IMR-90 (cell line): Measurements from ENCODE around the gene CAPN10. TPM values are rescaled to one million over a fixed set of nuclear protein-coding genes. Genes with fewer than 3 reads are reported as not detected.

Source experiments
- ATAC-seq: fragments of 200-7000 bp; cut with Tn5 transposase; 2 replicates; pipeline ENCODE4 v1.9.1; 2020; ENCODE audit warnings: low read depth, mild to moderate bottlenecking, moderate library complexity
- BruUV-seq: library from RNA; stranded (reverse); fragments of 400-500 nt; replicated peaks from 2 replicates; lab custom pipeline; 2021; lab: Mats Ljungman, UMichigan
- CTCF ChIA-PET: fragments of 300-600 bp; formaldehyde crosslinking; extraction: SDS; loops from one replicate; lab custom pipeline; 2021; ENCODE audit warnings: antibody characterized with exemption; lab: Yijun Ruan, JAX
- POLR2A ChIA-PET: fragments of 300-600 bp; sonication (Branson Sonifier 250); formaldehyde crosslinking; loops from one replicate; lab custom pipeline; 2022; ENCODE audit warnings: antibody characterized with exemption; ENCODE audit not compliant: unreplicated experiment; lab: Charles Lee
- DNase-seq: peaks from one replicate; pipeline ENCODE4 v3.0.0; 2013
- H2AFZ ChIP-seq: replicated peaks from 2 replicates; pipeline ENCODE3; 2013; ENCODE audit warnings: low read length, mild to moderate bottlenecking; ENCODE audit not compliant: poor library complexity
- H2AK5ac ChIP-seq: 2 replicates; pipeline ENCODE4 v1.6.1; 2013; ENCODE audit warnings: low read depth, low read length, inconsistent platforms
- H2AK9ac ChIP-seq: replicated peaks from 2 replicates; pipeline ENCODE3; 2013; ENCODE audit warnings: mild to moderate bottlenecking, low read depth, low read length, moderate library complexity; ENCODE audit not compliant: poor library complexity
- H2BK120ac ChIP-seq: 2 replicates; pipeline ENCODE4 v1.6.1; 2013; ENCODE audit warnings: low read depth, low read length, inconsistent platforms
- H2BK15ac ChIP-seq: 3 replicates; pipeline ENCODE4 v1.6.1; 2013; ENCODE audit warnings: low read depth, low read length, inconsistent platforms
- H2BK20ac ChIP-seq: 2 replicates; pipeline ENCODE4 v1.6.1; 2013; ENCODE audit warnings: low read depth, mild to moderate bottlenecking, inconsistent platforms, low read length, moderate library complexity
- H2BK5ac ChIP-seq: 2 replicates; pipeline ENCODE4 v1.6.1; 2013; ENCODE audit warnings: mild to moderate bottlenecking, low read depth, low read length, inconsistent platforms; ENCODE audit not compliant: poor library complexity, severe bottlenecking
- H3K14ac ChIP-seq: replicated peaks from 2 replicates; pipeline ENCODE4 v1.6.1; 2013; ENCODE audit warnings: low read depth, low read length, inconsistent platforms
- H3K18ac ChIP-seq: 2 replicates; pipeline ENCODE4 v1.6.1; 2013; ENCODE audit warnings: low read depth, low read length, control low read depth
- H3K23ac ChIP-seq: 2 replicates; pipeline ENCODE4 v1.6.1; 2013; ENCODE audit warnings: low read depth, low read length, inconsistent platforms
- H3K27ac ChIP-seq: 2 replicates; pipeline ENCODE4 v1.5.1; 2013; ENCODE audit warnings: mild to moderate bottlenecking, control low read depth, low read length; ENCODE audit not compliant: insufficient read depth
- H3K27me3 ChIP-seq: 2 replicates; pipeline ENCODE4 v1.6.1; 2013; ENCODE audit warnings: low read length; ENCODE audit not compliant: control insufficient read depth, insufficient read depth
- H3K36me3 ChIP-seq: 2 replicates; pipeline ENCODE4 v1.6.1; 2013; ENCODE audit warnings: low read length, mixed read lengths; ENCODE audit not compliant: control insufficient read depth, insufficient read depth
- H3K4ac ChIP-seq: 2 replicates; pipeline ENCODE4 v1.6.1; 2013; ENCODE audit warnings: low read depth, low read length, inconsistent platforms
- H3K4me1 ChIP-seq: 2 replicates; pipeline ENCODE4 v1.6.1; 2013; ENCODE audit warnings: low read length, mixed read lengths; ENCODE audit not compliant: control insufficient read depth, insufficient read depth
- H3K4me2 ChIP-seq: 2 replicates; pipeline ENCODE4 v1.6.1; 2013; ENCODE audit warnings: low read depth, mild to moderate bottlenecking, control low read depth, low read length, moderate library complexity
- H3K4me3 ChIP-seq: 2 replicates; pipeline ENCODE4 v1.5.1; 2013; ENCODE audit warnings: low read depth, mild to moderate bottlenecking, control low read depth, low read length, moderate library complexity; ENCODE audit not compliant: insufficient read depth
- H3K56ac ChIP-seq: 2 replicates; pipeline ENCODE4 v1.6.1; 2013; ENCODE audit warnings: low read length, inconsistent platforms; ENCODE audit not compliant: insufficient read depth; ENCODE audit errors: extremely low read depth
- H3K79me1 ChIP-seq, 2 experiments: 2 replicates each; pipeline ENCODE4 v1.6.1; 2013; ENCODE audit warnings: low read length in 2 of 2, inconsistent platforms in 1 of 2, low read depth in 1 of 2
- H3K9ac ChIP-seq: 2 replicates; pipeline ENCODE4 v1.6.1; 2013; ENCODE audit warnings: low read depth, low read length, control low read depth
- H3K9me1 ChIP-seq: 2 replicates; pipeline ENCODE4 v1.6.1; 2013; ENCODE audit warnings: low read length, inconsistent platforms; ENCODE audit not compliant: insufficient read depth
- H3K9me3 ChIP-seq: 2 replicates; pipeline ENCODE4 v1.6.1; 2013; ENCODE audit warnings: low read length; ENCODE audit not compliant: control insufficient read depth, insufficient read depth
- H4K20me1 ChIP-seq: 2 replicates; pipeline ENCODE4 v1.6.1; 2013; ENCODE audit warnings: low read length, inconsistent platforms; ENCODE audit not compliant: insufficient read depth
- H4K5ac ChIP-seq: 2 replicates; pipeline ENCODE4 v1.6.1; 2013; ENCODE audit warnings: mild to moderate bottlenecking, low read depth, low read length, control low read depth
- H4K8ac ChIP-seq, 2 experiments: 2 replicates each; pipeline ENCODE4 v1.6.1; 2013; ENCODE audit warnings: low read depth in 2 of 2, low read length in 2 of 2, control low read depth in 1 of 2, inconsistent platforms in 1 of 2
- H4K91ac ChIP-seq: 2 replicates; pipeline ENCODE4 v1.6.1; 2013; ENCODE audit warnings: low read depth, low read length, inconsistent platforms; ENCODE audit not compliant: insufficient read depth
- BHLHE40 ChIP-seq: fragments of 150-350 bp; IDR thresholded peaks from 2 replicates; pipeline ENCODE4 v1.6.1; 2016; ENCODE audit warnings: mild to moderate bottlenecking, low read depth, low read length
- CEBPB ChIP-seq: IDR thresholded peaks from 2 replicates; pipeline ENCODE4 v1.6.1; 2012; ENCODE audit warnings: low read depth, low read length, improper control_type of control experiment
- CHD1 ChIP-seq: IDR thresholded peaks from 2 replicates; pipeline ENCODE4 v1.6.1; 2012; ENCODE audit warnings: low read depth, low read length, improper control_type of control experiment
- CTCF ChIP-seq: conservative IDR thresholded peaks from 2 replicates; pipeline ENCODE4 v1.5.1; 2012; ENCODE audit warnings: mild to moderate bottlenecking, low read depth, low read length, improper control_type of control experiment
- FOS ChIP-seq: fragments of 150-350 bp; IDR thresholded peaks from 2 replicates; pipeline ENCODE4 v1.6.1; 2016; ENCODE audit warnings: low read depth, low read length
- MAFK ChIP-seq: IDR thresholded peaks from 2 replicates; pipeline ENCODE4 v1.6.1; 2012; ENCODE audit warnings: low read depth, low read length, improper control_type of control experiment
- MAZ ChIP-seq: IDR thresholded peaks from 2 replicates; pipeline ENCODE4 v1.6.1; 2012; ENCODE audit warnings: low read depth, mild to moderate bottlenecking, low read length, improper control_type of control experiment, moderate library complexity, borderline replicate concordance
- MXI1 ChIP-seq: IDR thresholded peaks from 2 replicates; pipeline ENCODE4 v1.6.1; 2012; ENCODE audit warnings: low read depth, mild to moderate bottlenecking, low read length, moderate library complexity, borderline replicate concordance
- NFE2L2 ChIP-seq: fragments of 150-350 bp; IDR thresholded peaks from 2 replicates; pipeline ENCODE4 v1.6.1; 2016; ENCODE audit warnings: low read depth, mild to moderate bottlenecking, low read length
- POLR2A ChIP-seq: IDR thresholded peaks from 2 replicates; pipeline ENCODE4 v1.6.1; 2012; ENCODE audit warnings: mild to moderate bottlenecking, low read depth, low read length
- RAD21 ChIP-seq: IDR thresholded peaks from 2 replicates; pipeline ENCODE4 v1.6.1; 2012; ENCODE audit warnings: low read length, improper control_type of control experiment
- RCOR1 ChIP-seq: IDR thresholded peaks from 2 replicates; pipeline ENCODE4 v1.6.1; 2012; ENCODE audit warnings: mild to moderate bottlenecking, low read length, improper control_type of control experiment; ENCODE audit not compliant: insufficient replicate concordance
- RFX5 ChIP-seq: IDR thresholded peaks from 2 replicates; pipeline ENCODE4 v1.8.0; 2012; ENCODE audit warnings: low read depth, mild to moderate bottlenecking, low read length, moderate library complexity
- SMC3 ChIP-seq: fragments of 150-350 bp; IDR thresholded peaks from 2 replicates; pipeline ENCODE4 v1.6.1; 2016; ENCODE audit warnings: low read depth, mild to moderate bottlenecking, antibody characterized with exemption, low read length, moderate library complexity
- USF2 ChIP-seq: fragments of 150-350 bp; IDR thresholded peaks from 2 replicates; pipeline ENCODE4 v1.6.1; 2017; ENCODE audit warnings: mild to moderate bottlenecking, antibody characterized with exemption, low read length, low read depth
- WGBS, 2 experiments: methylation state at CpG; one replicate each; pipeline versions ENCODE4 v1.1.5 to v1.1.7; 2013; ENCODE audit warnings: missing lambda C conversion rate in 2 of 2; ENCODE audit not compliant: insufficient read length in 1 of 2; ENCODE audit errors: extremely low coverage in 2 of 2; 5-methylcytosine and 5-hydroxymethylcytosine counted together
- dilution Hi-C: fragments of 300-500 bp; cut with HindIII; formaldehyde crosslinking; loops from one replicate; pipeline ENCODE4 v1.14.3; 2018; ENCODE audit warnings: low sequenced_read_pairs; ENCODE audit not compliant: unreplicated experiment
- in situ Hi-C: fragments of 300-500 bp; cut with MboI; formaldehyde crosslinking; loops from 3 replicates; pipeline ENCODE4 v1.14.3; 2019; ENCODE audit warnings: low sequenced_read_pairs, inconsistent platforms, mixed read lengths
- intact Hi-C: fragments of 100-400 bp; cut with micrococcal nuclease; formaldehyde crosslinking; loops from 2 replicates; pipeline ENCODE4 v1.10.0; 2022
- polyA plus RNA-seq, 3 experiments: library from polyadenylated mRNA; depleted of rRNA; stranded (reverse); fragments of >200 nt; gene quantifications; 2 replicates each; pipeline ENCODE4 v1.2.3, GENCODE V29; 2012; ENCODE audit warnings: low replicate concordance in 1 of 3
- total RNA-seq: library from RNA; depleted of rRNA; stranded (reverse); fragments of >200 nt; gene quantifications from 2 replicates; pipeline ENCODE4 v1.2.3, GENCODE V29; 2012
- TF ChIP-seq, protein P1 (sequence below): fragments of 150-350 bp; IDR thresholded peaks from 2 replicates; pipeline ENCODE4 v1.6.1; 2016; ENCODE audit warnings: low read depth, mild to moderate bottlenecking, low read length, moderate library complexity, borderline replicate concordance

The CAPN10 gene
- total and polyA plus RNA-seq, 2 of the 4 experiments (the other 2 are of a cell fraction) = 6.3 to 20.9 TPM

GRCh38 chr2:240581811-240582210, 4.7 kb upstream of the CAPN10 start:
- H3K4me3 ChIP-seq = no peak overlapping the region
- no peak overlapping the region for H3K56ac ChIP-seq
- no peak overlapping the region for H3K9ac ChIP-seq
- H4K91ac ChIP-seq = no peak overlapping the region
- H2AFZ ChIP-seq = no peak overlapping the region
- ATAC-seq = no peak
- H2BK5ac ChIP-seq = no peak overlapping the region
- H2BK20ac ChIP-seq = no peak overlapping the region
- DNase-seq = no peak
- no peak overlapping the region for H4K8ac ChIP-seq
- no peak overlapping the region for H3K27ac ChIP-seq
- H3K18ac ChIP-seq = no peak overlapping the region
- ChIA-PET CTCF (no interaction called here), POLR2A (no interaction called here)
- peaks cover 2% of the 10 kb centered on the region; the same call in 1 of the 2 replicates for H3K9me3 ChIP-seq
- no peak overlapping the region for H2AK9ac ChIP-seq
- H4K5ac ChIP-seq = no peak overlapping the region
- TF ChIP-seq, protein P1, sequence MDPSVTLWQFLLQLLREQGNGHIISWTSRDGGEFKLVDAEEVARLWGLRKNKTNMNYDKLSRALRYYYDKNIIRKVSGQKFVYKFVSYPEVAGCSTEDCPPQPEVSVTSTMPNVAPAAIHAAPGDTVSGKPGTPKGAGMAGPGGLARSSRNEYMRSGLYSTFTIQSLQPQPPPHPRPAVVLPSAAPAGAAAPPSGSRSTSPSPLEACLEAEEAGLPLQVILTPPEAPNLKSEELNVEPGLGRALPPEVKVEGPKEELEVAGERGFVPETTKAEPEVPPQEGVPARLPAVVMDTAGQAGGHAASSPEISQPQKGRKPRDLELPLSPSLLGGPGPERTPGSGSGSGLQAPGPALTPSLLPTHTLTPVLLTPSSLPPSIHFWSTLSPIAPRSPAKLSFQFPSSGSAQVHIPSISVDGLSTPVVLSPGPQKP = no peak
- TF ChIP-seq CHD1 = no peak
- TF ChIP-seq NFE2L2 = no peak
- TF ChIP-seq MAFK = no peak
- no peak for TF ChIP-seq SMC3
- no peak for TF ChIP-seq MXI1
- no peak for TF ChIP-seq BHLHE40
- no peak for TF ChIP-seq USF2
- no peak for TF ChIP-seq RCOR1
- no peak for TF ChIP-seq MAZ
- TF ChIP-seq FOS = no peak
- no peak for TF ChIP-seq POLR2A
- no peak for TF ChIP-seq RFX5
- no peak for TF ChIP-seq RAD21
- TF ChIP-seq CEBPB = no peak
- no peak for TF ChIP-seq CTCF
- peaks cover 18% of the 10 kb centered on the region for H3K4me1 ChIP-seq
- H2BK120ac ChIP-seq = no peak overlapping the region
- peaks cover 26 to 69% of the 10 kb centered on the region in 2 experiments; a peak in 3 of 4 replicates for H3K79me1 ChIP-seq
- 89% methylated on average over 1 of the region's 5 CpGs; no CpG with 5 or more reads in 1 of the 2 experiments for WGBS, 2 experiments
- peaks cover 24% of the 10 kb centered on the region for H3K9me1 ChIP-seq
- no peak overlapping the region for H3K23ac ChIP-seq
- peaks cover 11% of the 10 kb centered on the region for H3K36me3 ChIP-seq
- H3K4ac ChIP-seq = no peak overlapping the region
- H4K20me1 ChIP-seq = peaks cover 32% of the 10 kb centered on the region
- no peak overlapping the region for H2BK15ac ChIP-seq
- in situ Hi-C loops (no loop called here), intact Hi-C loops (no loop called here), dilution Hi-C loops (no loop called here)
- H3K14ac ChIP-seq = no peak overlapping the region
- no peaks in the 10 kb centered on the region for H3K27me3 ChIP-seq
- H2AK5ac ChIP-seq = no peak overlapping the region
- BruUV-seq = no TSS peak
- no peak overlapping the region for H3K4me2 ChIP-seq
